ENCODE data around the gene TSFM. TPM values are rescaled to one million over a fixed set of nuclear protein-coding genes. Genes with fewer than 3 reads are reported as not detected.
A peak's percentile ranks its signal among the peaks of the same experiment; 100 is the strongest.

Gene TSFM
- total and polyA plus RNA-seq, 8 donors: 7.2 to 16.7 (median 13.5) TPM

- no peak for TF ChIP-seq CTCF (IDR thresholded peaks at IDR 0.05)
- H3K27me3 ChIP-seq: no peaks in the 10 kb centered on the region
- ATAC-seq (no peak), DNase-seq (no peak), FAIRE-seq (no peak)
- H3K4me1 ChIP-seq: peaks cover 13 to 20% (median 15%) of the 10 kb centered on the region in 3 donors
- no peak overlapping the region for H3K4me3 ChIP-seq
- H3K36me3 ChIP-seq: no peaks in the 10 kb centered on the region
- intact Hi-C loops (cut with DNase I): no loop called here
- no peaks in the 10 kb centered on the region for H3K9me3 ChIP-seq
- H3K27ac ChIP-seq: no peak overlapping the region
- WGBS, 2 donors: 91 to 94% methylated on average over 11 of the region's 11 CpGs
Observed at GRCh38 chr12:57769594-57769993, 13.0 kb upstream of the TSFM start.

- ATAC-seq (no peak), DNase-seq (no peak), FAIRE-seq (no peak)
- Histone ChIP-seq H3K27ac (no peak overlapping the region), H3K4me3 (peak overlapping the region in 1 of 4 donors; percentile 69), H3K9me3 (no peaks in the 10 kb centered on the region), H3K36me3 (no peaks in the 10 kb centered on the region), H3K4me1 (peaks cover 13 to 21% (median 15%) of the 10 kb centered on the region in 3 donors), H3K27me3 (no peaks in the 10 kb centered on the region)
- no peak for TF ChIP-seq CTCF (IDR thresholded peaks at IDR 0.05)
- WGBS, 2 donors: 64 to 72% methylated on average over 4 of the region's 4 CpGs
- intact Hi-C loops (cut with DNase I): no loop called here
Observed at GRCh38 chr12:57770734-57771133, 11.9 kb upstream of the TSFM start.

- no peaks in the 10 kb centered on the region for H3K36me3 ChIP-seq
- no peaks in the 10 kb centered on the region for H3K9me3 ChIP-seq
- peak; percentile 84 to 93 (median 90) for DNase-seq
- WGBS, 2 donors: 1 to 3% methylated on average over 16 of the region's 16 CpGs
- no peak for TF ChIP-seq CTCF (IDR thresholded peaks at IDR 0.05)
- ATAC-seq: peak; percentile 66 to 83 (median 78)
- H3K27me3 ChIP-seq: no peaks in the 10 kb centered on the region
- intact Hi-C loops (cut with DNase I): no loop called here
- H3K4me1 ChIP-seq: peaks cover 10 to 20% (median 13%) of the 10 kb centered on the region in 3 donors
- H3K4me3 ChIP-seq: peak overlapping the region; percentile 69 to 97 (median 80)
- peak overlapping the region; percentile 87 to 95 (median 92) for H3K27ac ChIP-seq
- no peak for FAIRE-seq
Observed at GRCh38 chr12:57771236-57771872, 11.2 kb upstream of the TSFM start.

DNA sequence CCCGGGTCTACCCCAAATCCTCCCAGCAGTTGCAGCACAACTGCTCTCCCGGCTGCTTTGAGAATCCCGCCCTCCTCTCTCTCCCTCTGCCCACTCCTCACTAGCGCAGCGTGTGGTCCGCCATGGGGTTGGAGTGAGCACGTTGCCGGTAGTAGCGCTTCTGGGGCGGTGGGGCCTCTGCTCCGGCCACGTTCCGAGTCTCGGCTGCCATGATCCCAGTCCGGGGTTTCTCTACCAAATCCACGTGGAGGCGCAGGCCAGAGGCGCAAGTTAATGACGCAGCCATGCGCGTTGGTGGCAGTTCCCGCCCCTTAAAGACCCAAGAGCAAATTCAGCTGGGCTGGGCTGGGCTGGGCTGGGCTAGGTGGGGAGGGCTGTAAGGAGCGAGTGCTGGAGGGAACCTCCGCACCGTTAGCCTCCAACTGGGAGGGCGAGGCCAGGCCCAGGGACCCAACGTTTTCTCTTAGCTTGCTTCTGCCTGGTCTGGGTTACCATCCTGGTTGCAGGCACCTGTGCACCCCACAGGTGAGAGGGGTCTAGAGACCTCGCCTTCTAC is 10.6 kb upstream of the TSFM start, which contains the start of gene METTL1:
Gene METTL1, minus strand, starts transcription at position 233 of the 556 bp plus-strand sequence. Its CDS starts 22 bp downstream, at position 211.
- peaks cover 7 to 14% (median 8%) of the 10 kb centered on the region in 3 donors for H3K4me1 ChIP-seq
- DNase-seq: peak; percentile 92 to 97 (median 94)
- no peak for FAIRE-seq
- no peaks in the 10 kb centered on the region for H3K36me3 ChIP-seq
- no peak for TF ChIP-seq CTCF (IDR thresholded peaks at IDR 0.05)
- H3K27me3 ChIP-seq: no peaks in the 10 kb centered on the region
- peak within 1 kb of the TSS; percentile 69 to 97 (median 80) for H3K4me3 ChIP-seq
- H3K27ac ChIP-seq: peak within 1 kb of the TSS; percentile 87 to 95 (median 92)
- ATAC-seq: peak; percentile 91 to 97 (median 92)
- intact Hi-C loops (cut with DNase I): no loop called here
- WGBS, 2 donors: 0% methylated on average over 28 of the region's 28 CpGs
- H3K9me3 ChIP-seq: no peaks in the 10 kb centered on the region

Data from pancreas (tissue), 10 donors.